Left ventricle myocardium inferior (tissue), 1 donor: ENCODE measurements around the gene SORCS3. TPM values are rescaled to one million over a fixed set of nuclear protein-coding genes. Genes with fewer than 3 reads are reported as not detected.
A peak's percentile ranks its signal among the peaks of the same experiment; 100 is the strongest.

Experiments
- DNase-seq: peaks from one replicate; pipeline ENCODE4 v3.0.0-alpha.2; 2020
- H3K27ac ChIP-seq: fragments of 200-600 bp; replicated peaks from 2 replicates; pipeline ENCODE4 v1.8.0; 2021
- H3K27me3 ChIP-seq: fragments of 200-600 bp; 2 replicates; pipeline ENCODE4 v1.8.0; 2021; ENCODE audit warnings: low read depth
- H3K36me3 ChIP-seq: fragments of 200-600 bp; 2 replicates; pipeline ENCODE4 v1.8.0; 2021
- H3K4me1 ChIP-seq: fragments of 200-600 bp; 2 replicates; pipeline ENCODE4 v1.8.0; 2021
- H3K4me3 ChIP-seq: fragments of 200-600 bp; 2 replicates; pipeline ENCODE4 v1.8.0; 2021; ENCODE audit warnings: mild to moderate bottlenecking, moderate library complexity
- H3K9me3 ChIP-seq: fragments of 200-600 bp; replicated peaks from 2 replicates; pipeline ENCODE4 v1.8.0; 2021
- CTCF ChIP-seq: fragments of 200-600 bp; IDR thresholded peaks from 2 replicates; pipeline ENCODE4 v1.8.0; 2021; ENCODE audit warnings: antibody characterized with exemption, mild to moderate bottlenecking, borderline replicate concordance
- intact Hi-C: fragments of 100-400 bp; cut with micrococcal nuclease; formaldehyde crosslinking; loops from one replicate; pipeline ENCODE4 v1.11.0; 2022
- long read RNA-seq: library from polyadenylated mRNA; unstranded; transcript quantifications from one replicate; pipeline ENCODE4 v2.0.0, GENCODE V29; 2021
- total RNA-seq: library from RNA; stranded (reverse); fragmentation: NEBNext Ultra II Directional; extraction: Animal tissue kit (Norgen Biotek cat#: 25700); gene quantifications from one replicate; pipeline ENCODE4 v1.2.1, GENCODE V29; 2021
- donor health status: DM: no; HTN: yes; CAD: no; lungs with severe emphysema.

Gene SORCS3
- total RNA-seq = 0.03 TPM
- long read RNA-seq = 0 reads

DNA sequence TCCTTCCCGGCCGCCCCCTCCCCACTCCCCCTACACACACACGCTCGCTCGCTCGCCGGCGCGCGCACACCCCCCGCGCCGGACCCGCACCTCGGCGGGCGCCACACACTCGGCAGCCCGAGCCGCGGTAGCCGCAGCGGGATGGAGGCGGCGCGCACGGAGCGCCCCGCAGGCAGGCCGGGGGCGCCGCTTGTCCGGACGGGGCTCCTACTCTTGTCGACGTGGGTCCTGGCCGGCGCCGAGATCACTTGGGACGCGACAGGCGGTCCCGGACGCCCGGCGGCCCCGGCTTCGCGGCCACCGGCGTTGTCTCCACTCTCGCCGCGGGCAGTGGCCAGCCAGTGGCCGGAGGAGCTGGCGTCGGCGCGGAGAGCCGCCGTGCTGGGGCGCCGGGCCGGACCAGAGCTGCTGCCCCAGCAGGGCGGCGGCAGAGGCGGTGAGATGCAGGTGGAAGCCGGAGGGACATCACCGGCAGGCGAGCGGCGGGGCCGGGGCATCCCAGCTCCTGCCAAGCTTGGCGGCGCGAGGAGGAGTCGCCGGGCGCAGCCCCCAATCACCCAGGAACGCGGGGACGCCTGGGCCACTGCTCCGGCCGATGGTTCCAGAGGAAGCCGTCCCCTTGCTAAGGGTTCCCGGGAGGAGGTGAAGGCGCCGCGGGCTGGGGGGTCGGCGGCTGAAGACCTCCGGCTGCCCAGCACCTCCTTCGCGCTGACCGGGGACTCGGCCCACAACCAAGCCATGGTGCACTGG is at the start of gene SORCS3:
SORCS3 (plus strand) TSS at position 104 of the 750 bp plus-strand sequence.
- H3K27me3 ChIP-seq = peaks cover 97% of the 10 kb centered on the region
- no peaks in the 10 kb centered on the region for H3K9me3 ChIP-seq
- H3K36me3 ChIP-seq = no peaks in the 10 kb centered on the region
- H3K4me3 ChIP-seq = peak within 1 kb of the TSS; percentile 55
- H3K27ac ChIP-seq = no peak within 1 kb of the TSS
- no peak for TF ChIP-seq CTCF
- peaks cover 37% of the 10 kb centered on the region for H3K4me1 ChIP-seq
- intact Hi-C loops = no loop called here
- DNase-seq = no peak

DNA sequence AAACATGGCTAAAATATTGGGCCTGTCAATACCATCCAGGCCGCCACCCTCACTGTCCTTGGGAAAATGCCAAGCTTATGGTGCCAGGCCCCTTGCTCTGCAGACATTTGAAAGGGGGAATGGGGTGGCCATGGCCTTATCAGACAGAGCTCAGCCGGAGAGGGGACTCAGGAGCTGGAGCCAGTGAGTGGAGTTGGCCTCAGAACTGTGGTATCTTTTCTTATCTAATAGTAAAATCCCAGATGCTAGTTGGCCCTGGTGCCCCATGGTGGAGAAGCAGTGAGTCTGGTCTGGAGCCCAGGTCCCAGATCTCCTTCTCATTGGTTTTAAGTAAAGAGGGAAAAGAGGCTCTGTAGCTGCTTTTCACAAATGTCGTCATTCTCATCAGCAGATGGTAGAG is 49.6 kb upstream of the SORCS3 start:
- Histone ChIP-seq H3K36me3 (no peaks in the 10 kb centered on the region), H3K9me3 (no peaks in the 10 kb centered on the region), H3K4me3 (no peak overlapping the region), H3K27ac (no peak overlapping the region), H3K4me1 (no peaks in the 10 kb centered on the region), H3K27me3 (peaks cover 74% of the 10 kb centered on the region)
- no peak for TF ChIP-seq CTCF
- intact Hi-C loops = no loop called here
- no peak for DNase-seq

DNA sequence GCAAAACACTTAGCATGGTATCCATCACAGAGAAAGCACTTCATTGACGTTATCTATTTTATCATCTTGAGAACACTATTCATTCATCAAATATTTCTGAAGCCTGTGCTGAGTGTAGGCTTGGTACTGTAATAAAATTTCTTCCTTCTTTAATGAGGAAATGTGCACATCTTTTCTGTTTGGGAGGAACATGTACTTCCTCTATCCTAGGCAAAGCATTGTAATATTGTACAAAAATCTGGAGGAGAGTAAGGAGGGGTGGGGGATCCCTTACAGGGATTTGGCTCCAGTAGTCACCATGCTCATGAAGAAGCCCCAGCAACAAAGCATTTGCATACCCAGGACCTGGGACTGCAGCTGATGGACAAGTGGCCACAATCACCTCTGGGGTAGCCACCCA is 39.9 kb upstream of the SORCS3 start:
- Histone ChIP-seq H3K36me3 (no peaks in the 10 kb centered on the region), H3K9me3 (no peaks in the 10 kb centered on the region), H3K27me3 (peaks cover 47% of the 10 kb centered on the region), H3K4me3 (no peak overlapping the region), H3K4me1 (no peaks in the 10 kb centered on the region), H3K27ac (no peak overlapping the region)
- DNase-seq = no peak
- TF ChIP-seq CTCF = no peak
- intact Hi-C loops = no loop called here

GRCh38 chr10:104608091-104608828 is 32.8 kb upstream of the SORCS3 start:
- DNase-seq = no peak
- Histone ChIP-seq H3K36me3 (no peaks in the 10 kb centered on the region), H3K27me3 (peaks cover 5% of the 10 kb centered on the region), H3K9me3 (peaks cover 38% of the 10 kb centered on the region), H3K4me3 (no peak overlapping the region), H3K4me1 (no peaks in the 10 kb centered on the region), H3K27ac (no peak overlapping the region)
- intact Hi-C loops = no loop called here
- no peak for TF ChIP-seq CTCF

DNA sequence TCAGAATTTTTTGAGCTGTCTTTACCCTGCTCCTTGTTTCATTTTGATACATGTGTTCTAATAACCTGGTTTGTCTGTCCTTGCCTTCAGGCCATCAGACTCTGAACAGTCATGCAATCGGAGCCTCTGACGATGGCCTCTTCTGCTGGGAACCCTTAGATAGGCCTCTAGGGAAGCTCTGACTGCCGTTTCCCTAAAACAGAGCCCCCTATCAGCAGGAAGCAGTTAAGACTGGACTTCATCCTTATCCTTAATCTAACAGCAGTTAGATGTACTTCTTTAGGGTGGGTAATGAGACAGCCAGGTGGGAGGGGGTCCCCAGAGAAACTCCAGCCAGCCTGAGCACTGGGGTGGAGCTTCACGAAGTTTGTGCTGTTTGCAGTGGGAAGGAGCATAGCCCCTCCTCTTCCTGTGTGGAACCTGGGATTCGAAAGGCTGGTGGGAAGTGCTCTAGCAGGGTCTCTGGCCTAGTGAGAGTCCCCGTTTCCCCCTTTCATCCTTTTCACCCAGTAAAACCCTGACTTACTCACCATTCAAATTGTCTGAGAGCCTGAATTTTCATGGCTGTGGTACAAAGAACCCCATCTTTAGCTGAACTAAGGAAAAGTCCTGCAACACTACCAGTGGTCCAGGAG is 28.4 kb upstream of the SORCS3 start:
- H3K36me3 ChIP-seq = no peaks in the 10 kb centered on the region
- H3K9me3 ChIP-seq = peaks cover 31% of the 10 kb centered on the region
- no peak for TF ChIP-seq CTCF
- no peak for DNase-seq
- H3K27me3 ChIP-seq = peaks cover 16% of the 10 kb centered on the region
- H3K27ac ChIP-seq = no peak overlapping the region
- H3K4me1 ChIP-seq = no peaks in the 10 kb centered on the region
- intact Hi-C loops = loop anchor here (10.0 kb wide), 1 partner anchor 208 kb away; no protein-coding TSS in a partner anchor
- no peak overlapping the region for H3K4me3 ChIP-seq
